Activated CD8-positive, alpha-beta memory T cell treated with anti-CD3 and anti-CD28 coated beads, Interleukin-2, amount 50 U/mL, for 4 hours (primary cell): Measurements from ENCODE around the gene MRTFB.
"Not testable (repeated sequence)": the region's sequence is repeated elsewhere in the genome, so short reads cannot be mapped to it uniquely, and the experiment has no call there.

Source experiments
- DNase-seq: peaks from one replicate; pipeline ENCODE4 v3.0.0-alpha.2; 2020

The MRTFB gene

GRCh38 chr16:14070877-14071575 is at the start of gene MRTFB:
TSS of gene MRTFB (plus strand) at chr16:14071319. CDS start at chr16:14140607, 69,288 bp downstream.
- peak; percentile 81 for DNase-seq

GRCh38 chr16:14023526-14023925 is 47.6 kb upstream of the MRTFB start:
- not testable (repeated sequence) for DNase-seq

GRCh38 chr16:14024283-14024682 is 46.8 kb upstream of the MRTFB start:
- DNase-seq: no peak

DNA sequence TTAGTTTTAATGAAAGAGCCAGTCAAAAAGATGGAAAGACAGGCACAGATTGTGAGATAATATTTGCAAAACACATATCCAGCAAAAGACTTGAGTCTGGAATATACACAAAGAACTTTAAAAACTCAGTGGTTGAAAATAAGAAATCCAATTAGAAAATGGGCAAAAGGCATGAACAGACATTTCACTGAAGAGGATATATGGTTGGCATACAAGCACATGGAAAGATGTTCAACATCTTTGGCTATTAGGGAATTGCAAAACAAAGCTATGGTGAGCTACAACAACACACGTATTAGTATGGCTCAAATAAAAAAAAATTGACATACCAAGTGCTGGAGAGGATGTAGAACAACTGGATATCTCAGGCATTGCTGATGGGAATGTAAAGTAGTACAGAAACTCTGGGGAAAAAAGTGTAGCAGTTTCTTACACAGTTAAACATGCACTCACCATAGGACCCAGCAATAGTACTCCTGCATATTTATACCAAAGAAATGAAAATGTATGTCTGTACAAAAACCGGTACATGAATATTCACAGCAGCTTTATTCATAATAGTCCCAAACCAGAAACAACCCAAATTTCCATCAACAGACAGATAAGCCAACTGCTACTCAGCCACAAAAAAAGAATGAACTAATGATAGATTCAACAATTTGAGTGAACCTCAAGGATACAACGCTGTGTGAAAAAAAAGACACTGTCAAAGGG is 44.4 kb upstream of the MRTFB start:
- no peak for DNase-seq

- DNase-seq: no peak
These were observed 42.9 kb upstream of the MRTFB start for GRCh38 chr16:14028202-14028601.

GRCh38 chr16:14029658-14030057 is 41.5 kb upstream of the MRTFB start:
- DNase-seq: no peak

DNA sequence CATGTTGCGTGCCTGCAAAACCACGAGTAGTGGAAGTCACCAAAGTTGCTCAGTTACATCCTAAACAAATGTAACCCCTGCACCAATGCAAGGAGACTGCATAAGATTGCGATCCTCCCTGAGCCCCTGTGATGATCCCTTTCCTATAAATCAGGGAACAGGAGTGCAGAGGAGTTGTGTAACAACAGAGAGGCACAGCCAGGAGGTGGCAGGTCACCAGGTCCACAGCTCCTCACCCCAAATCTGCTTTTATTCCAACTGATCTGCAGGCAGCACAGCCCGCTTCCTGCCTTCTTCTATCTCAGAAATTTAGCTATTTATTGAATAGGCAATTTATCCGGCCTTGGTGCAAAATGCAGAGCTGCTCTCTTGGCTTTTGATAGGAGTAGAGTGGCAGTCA is 36.0 kb upstream of the MRTFB start:
- DNase-seq: no peak

- DNase-seq: no peak
These were observed 34.2 kb upstream of the MRTFB start for GRCh38 chr16:14036889-14037288.

DNA sequence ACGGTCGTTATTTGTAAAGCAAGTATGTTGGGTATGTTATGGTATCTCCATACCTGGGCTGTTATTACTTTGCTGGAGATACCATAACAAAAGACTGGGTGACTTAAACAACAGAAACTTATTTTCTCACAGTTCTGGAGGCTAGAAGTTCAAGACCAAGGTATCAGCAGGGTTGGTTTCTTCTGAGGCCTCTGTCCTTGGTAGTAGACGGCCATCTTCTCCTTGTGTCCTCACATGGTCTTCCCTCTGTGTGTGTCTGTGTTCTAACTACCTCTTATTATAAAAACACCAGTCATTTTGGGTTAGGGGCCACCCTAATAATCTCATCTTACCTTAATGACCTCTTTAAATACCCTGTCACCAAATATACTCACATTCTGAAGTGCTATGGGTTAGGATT is 33.2 kb upstream of the MRTFB start:
- DNase-seq: no peak

DNA sequence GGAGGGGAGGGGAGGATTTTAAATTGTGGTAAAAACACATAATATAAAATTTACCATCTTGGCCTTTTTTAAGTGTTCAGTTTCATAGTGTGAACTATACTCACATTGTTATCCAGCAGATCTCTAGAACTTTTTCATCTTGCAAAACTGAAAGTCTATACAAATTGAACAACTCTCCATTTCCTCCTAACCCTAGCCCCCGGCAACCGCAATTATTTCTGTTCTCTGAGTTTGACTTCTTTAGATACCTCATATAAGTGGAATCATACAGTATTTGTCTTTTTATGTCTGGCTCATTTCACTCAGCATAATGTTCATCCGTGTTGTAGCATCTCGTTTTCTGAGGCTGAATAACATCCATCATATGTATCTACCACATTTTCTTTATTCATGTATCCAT is 30.0 kb upstream of the MRTFB start:
- no peak for DNase-seq

GRCh38 chr16:14042706-14043105 is 28.4 kb upstream of the MRTFB start:
- no peak for DNase-seq

DNA sequence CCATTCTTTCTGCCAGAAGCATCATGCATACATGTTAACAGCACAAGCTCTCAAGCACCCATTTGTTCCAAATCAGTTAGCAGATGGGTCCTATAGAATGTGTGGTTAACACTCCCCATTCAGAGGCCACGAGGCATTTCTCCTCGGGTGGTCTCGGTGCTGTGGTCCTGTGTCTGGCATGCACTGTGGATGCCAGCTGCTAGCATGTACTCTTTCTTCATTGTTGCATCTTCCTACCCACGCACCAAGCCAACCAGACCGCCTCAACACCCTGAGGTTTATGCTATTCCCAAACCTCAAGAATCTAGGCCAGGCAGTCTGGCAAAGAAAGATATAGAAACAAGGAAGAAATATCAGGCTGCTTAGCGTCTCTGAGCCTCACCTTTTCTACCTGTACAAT is 27.8 kb upstream of the MRTFB start:
- DNase-seq: no peak

GRCh38 chr16:14043793-14044192 is 27.3 kb upstream of the MRTFB start:
- DNase-seq: no peak

GRCh38 chr16:14047121-14047859 is 23.8 kb upstream of the MRTFB start:
- DNase-seq: not testable (repeated sequence)

DNA sequence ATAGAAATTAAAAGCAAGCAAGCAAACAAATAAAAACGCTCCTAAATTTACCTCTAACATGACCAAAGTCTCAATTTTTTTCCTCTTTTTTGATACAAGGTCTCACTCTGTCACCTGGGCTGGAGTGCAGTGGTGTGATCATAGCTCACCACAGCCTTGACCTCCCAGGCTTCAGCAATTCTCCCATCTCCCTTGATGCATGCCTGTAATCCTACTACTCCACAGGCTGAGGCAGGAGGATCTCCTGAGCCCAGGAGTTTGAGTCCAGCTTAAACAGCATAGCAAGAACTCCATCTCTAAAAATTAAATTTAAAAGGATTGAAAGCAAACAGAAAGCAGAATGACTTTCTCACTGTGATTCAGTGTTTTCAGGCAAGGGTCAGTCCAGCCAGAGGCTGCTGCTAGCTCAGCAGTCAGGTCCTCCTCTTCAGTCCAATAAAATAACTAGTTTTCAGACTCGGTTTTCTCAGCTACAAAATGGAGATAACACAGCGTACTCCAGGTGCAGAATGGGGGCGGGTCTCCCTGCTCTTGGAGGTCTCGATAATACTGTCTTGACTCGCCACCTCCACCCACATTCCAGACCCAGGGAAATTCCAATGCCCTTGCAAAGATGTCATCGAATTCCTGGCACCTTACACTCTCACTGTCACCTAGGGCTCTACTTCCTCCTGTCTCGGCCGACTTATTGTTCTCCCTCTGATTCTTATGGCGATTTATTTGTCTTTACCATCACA is 20.7 kb upstream of the MRTFB start:
- DNase-seq: no peak

- DNase-seq: no peak
These were observed 19.9 kb upstream of the MRTFB start for GRCh38 chr16:14051103-14051729.

DNA sequence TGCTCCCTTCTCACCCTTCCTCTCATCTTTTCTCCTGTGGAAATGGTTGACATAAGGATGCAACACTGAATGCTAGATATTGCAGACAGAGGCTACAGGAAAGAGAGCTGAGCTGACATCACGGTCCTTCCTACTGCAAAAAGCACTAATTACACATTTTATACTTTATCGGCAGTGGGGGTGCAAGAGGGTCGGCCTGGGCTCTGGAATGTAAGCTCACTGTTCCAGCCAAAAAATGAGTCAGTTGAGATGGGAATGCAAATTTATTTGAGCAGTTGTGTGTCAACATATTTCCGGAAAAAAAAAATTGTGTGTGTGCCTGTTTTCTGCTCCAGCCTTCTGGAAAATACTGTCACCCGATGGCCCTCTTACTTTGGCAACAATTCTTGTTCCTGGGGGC is 14.1 kb upstream of the MRTFB start:
- no peak for DNase-seq

GRCh38 chr16:14057878-14058382 is 13.2 kb upstream of the MRTFB start:
- no peak for DNase-seq

- DNase-seq: no peak
These were observed 9.3 kb upstream of the MRTFB start for GRCh38 chr16:14061732-14062259.

- no peak for DNase-seq
These were observed 8.9 kb upstream of the MRTFB start for GRCh38 chr16:14062261-14062660.

DNA sequence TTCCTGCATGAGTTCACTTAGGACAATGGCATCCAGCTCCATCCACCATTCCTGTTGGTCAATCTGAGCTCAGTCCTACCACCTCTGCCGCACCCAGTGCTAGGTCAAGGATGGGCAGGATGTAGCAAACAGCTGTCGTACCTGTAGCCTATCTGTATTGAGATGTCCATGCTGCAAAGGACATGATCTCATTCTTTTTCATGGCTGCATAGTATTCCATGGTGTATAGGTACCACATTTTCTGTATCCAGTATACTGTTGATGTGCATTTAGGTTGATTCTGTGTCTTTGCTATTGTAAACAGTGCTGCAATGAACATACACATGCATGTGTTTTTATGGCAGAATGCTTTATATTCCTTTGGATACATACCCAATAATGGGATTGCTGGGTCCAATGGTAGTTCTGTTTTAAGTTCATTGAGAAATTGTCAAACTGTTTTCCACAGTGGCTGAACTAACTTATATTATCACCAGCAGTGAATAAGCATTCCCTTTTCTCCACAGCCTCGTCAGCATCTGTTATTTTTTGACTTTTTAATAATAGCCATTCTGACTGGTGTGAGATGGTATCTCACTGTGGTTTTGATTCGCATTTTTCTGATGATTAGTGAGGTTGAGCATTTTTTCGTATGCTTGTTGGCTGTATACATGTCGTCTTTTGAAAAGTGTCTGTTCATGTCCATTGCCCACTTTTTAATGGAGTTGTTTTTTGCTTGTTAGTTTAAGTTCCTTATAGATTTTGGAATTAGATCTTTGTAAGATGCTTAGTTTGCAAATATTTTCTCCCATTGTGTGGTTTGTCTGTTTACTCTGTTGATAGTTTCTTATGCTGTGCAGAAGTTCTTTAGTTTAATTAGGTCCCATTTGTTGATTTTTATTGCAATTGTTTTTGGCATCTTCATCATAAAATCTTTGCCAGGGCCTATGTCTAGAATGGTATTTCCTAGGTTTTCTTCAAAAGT is 7.2 kb upstream of the MRTFB start:
- DNase-seq: no peak
